Adipose tissue (tissue), 3 donors: ENCODE measurements around the gene UBLCP1. TPM values are rescaled to one million over a fixed set of nuclear protein-coding genes. Genes with fewer than 3 reads are reported as not detected.

ENCODE experiments used
- H3K27ac ChIP-seq: one replicate; pipeline ENCODE4 v1.5.1; 2013; ENCODE audit warnings: low read depth, low read length
- WGBS, 3 donors: extraction: QIAGEN DNeasy Blood & Tissue Kit; methylation state at CpG; one replicate each; pipeline ENCODE4 v1.1.7; 2013; 5-methylcytosine and 5-hydroxymethylcytosine counted together
- polyA plus RNA-seq, 3 donors: library from polyadenylated mRNA; stranded (reverse); fragments of 200-250 nt; gene quantifications; one replicate each; pipeline ENCODE4 v1.2.3, GENCODE V29; 2013
- donor health status: healthy with polysubstance abuse.
- donor health status: Bipolar disorder and iron deficiency.
- donor health status: healthy.

UBLCP1 gene
- polyA plus RNA-seq, 3 donors: 8.1 to 26.3 (median 13.6) TPM

- WGBS, 3 donors: 5 to 7% (median 5%) methylated on average over 50 of the region's 50 CpGs
- H3K27ac ChIP-seq: no peak overlapping the region
These were observed 68.2 kb downstream of the UBLCP1 start for GRCh38 chr5:159331093-159331973.

DNA sequence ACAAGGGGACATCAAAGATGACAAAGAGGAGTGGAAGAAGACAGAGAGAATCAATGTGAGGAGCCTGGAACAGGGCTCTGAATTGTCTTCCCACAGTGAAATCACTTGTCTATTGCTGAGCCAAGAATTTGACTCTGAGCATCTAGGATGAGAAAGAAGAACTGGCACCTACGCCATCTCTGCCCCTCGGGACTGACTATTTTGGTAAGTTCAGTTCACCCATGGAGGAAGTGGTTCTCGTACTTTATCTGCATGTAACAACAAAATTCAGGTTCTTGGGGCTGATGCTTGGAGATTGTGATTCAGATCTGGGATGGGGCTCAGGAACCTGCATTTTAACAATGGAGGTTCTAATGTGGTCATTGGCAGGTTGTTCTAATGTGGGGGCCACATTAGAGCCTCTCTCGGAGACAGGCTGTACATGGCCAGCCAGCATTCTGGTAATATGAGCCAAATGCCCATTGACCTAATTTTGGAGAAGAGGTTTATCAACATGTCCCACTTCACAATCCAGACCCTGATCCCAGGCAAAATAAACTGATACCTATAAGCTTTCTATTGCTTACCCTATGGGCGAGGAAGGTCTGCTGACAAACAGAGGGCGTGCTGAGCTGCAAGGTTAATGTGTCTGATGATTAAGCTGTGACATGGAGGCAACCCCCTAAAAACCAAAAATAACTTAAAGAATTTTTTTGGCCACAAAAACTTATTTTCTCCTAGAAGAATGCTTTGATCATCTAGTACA lies 69.9 kb downstream of the UBLCP1 start:
- WGBS, 3 donors: 73 to 84% (median 76%) methylated on average over 6 of the region's 6 CpGs
- H3K27ac ChIP-seq: no peak overlapping the region

- H3K27ac ChIP-seq: no peak overlapping the region
- WGBS, 3 donors: 77 to 95% (median 86%) methylated on average over 1 of the region's 1 CpG
These were observed 70.4 kb downstream of the UBLCP1 start for GRCh38 chr5:159333545-159333925.

Other genes starting within 250 kb of the UBLCP1 start
- 10 to 100 TPM in 2 of 3 donors, 1 to 10 TPM in 1; 3.1 to 42.4 (median 25.6) TPM for gene EBF1, start 163.4 kb upstream of the UBLCP1 start, polyA plus RNA-seq
- gene RNF145, start 53.7 kb upstream of the UBLCP1 start, polyA plus RNA-seq: 10 to 100 TPM; 11.6 to 40.8 (median 33.6) TPM
- not detected for gene IL12B, start 67.2 kb downstream of the UBLCP1 start, polyA plus RNA-seq